ENCODE data around the gene DENND4B.

DNA sequence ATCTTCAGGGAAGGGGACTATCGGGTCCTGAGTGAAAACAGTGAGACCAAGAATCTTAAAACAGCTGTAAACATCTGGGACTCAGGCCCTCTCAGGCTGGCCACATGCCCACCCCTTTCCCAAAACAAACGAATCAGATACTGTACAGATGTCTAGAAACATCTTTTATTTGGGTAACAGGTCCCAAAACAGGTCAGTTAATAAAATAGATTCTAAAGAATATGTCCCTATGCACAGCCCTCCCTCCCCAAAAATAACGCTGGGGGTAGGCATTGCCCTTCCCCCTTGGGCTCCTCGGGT is 12.4 kb upstream of the DENND4B start:
- TF ChIP-seq YY1 (IDR thresholded peaks at IDR 0.05; ENCODE audit: low read depth) (no peak), CTCF (IDR thresholded peaks at IDR 0.05) (no peak), POLR2AphosphoS5 (IDR thresholded peaks at IDR 0.05; ENCODE audit: low read depth, low read length) (no peak), MXI1 (IDR thresholded peaks at IDR 0.05; ENCODE audit: low read depth, low read length) (no peak), RXRA (IDR thresholded peaks at IDR 0.05; ENCODE audit: borderline replicate concordance, low read depth) (no peak), CHD2 (IDR thresholded peaks at IDR 0.05; ENCODE audit: low read length, partially characterized antibody) (no peak), TAF1 (IDR thresholded peaks at IDR 0.05; ENCODE audit: borderline replicate concordance, low read depth, low read length) (no peak), GABPA (IDR thresholded peaks at IDR 0.05; ENCODE audit: low read depth) (no peak)

All from SK-N-SH (cell line).